HG02943 (cell line): ENCODE results near the gene DDX17.

ENCODE experiments used
- ATAC-seq: cut with Tn5 transposase; IDR thresholded peaks from one replicate; pipeline ENCODE4 v1.9.1; 2021; ENCODE audit warnings: mild to moderate bottlenecking, low read depth, moderate library complexity; ENCODE audit not compliant: unreplicated experiment

The DDX17 gene

GRCh38 chr22:38451864-38452263 lies 54.2 kb downstream of the DDX17 start:
- no peak for ATAC-seq

- ATAC-seq, result no peak
Observed at GRCh38 chr22:38451404-38451803, 54.7 kb downstream of the DDX17 start.

GRCh38 chr22:38450234-38450797 lies 55.8 kb downstream of the DDX17 start:
- no peak for ATAC-seq

- no peak for ATAC-seq
Observed at GRCh38 chr22:38449776-38450175, 56.3 kb downstream of the DDX17 start.

- no peak for ATAC-seq
Observed at GRCh38 chr22:38448945-38449745, 57.0 kb downstream of the DDX17 start.

- no peak for ATAC-seq
Observed at GRCh38 chr22:38446018-38446601, 60.0 kb downstream of the DDX17 start.

- no peak for ATAC-seq
Observed at GRCh38 chr22:38444783-38445182, 61.3 kb downstream of the DDX17 start.

- no peak for ATAC-seq
Observed at GRCh38 chr22:38443628-38444521, 62.2 kb downstream of the DDX17 start.

GRCh38 chr22:38442967-38443627 lies 63.0 kb downstream of the DDX17 start:
- no peak for ATAC-seq

GRCh38 chr22:38441620-38442287 lies 64.4 kb downstream of the DDX17 start:
- ATAC-seq, result no peak

- no peak for ATAC-seq
Observed at GRCh38 chr22:38440747-38441350, 65.3 kb downstream of the DDX17 start.

- no peak for ATAC-seq
Observed at GRCh38 chr22:38437416-38437815, 68.7 kb downstream of the DDX17 start.

- no peak for ATAC-seq
Observed at GRCh38 chr22:38436629-38437395, 69.3 kb downstream of the DDX17 start.

GRCh38 chr22:38435965-38436364 lies 70.1 kb downstream of the DDX17 start:
- no peak for ATAC-seq

- ATAC-seq, result no peak
Observed at GRCh38 chr22:38435010-38435409, 71.1 kb downstream of the DDX17 start.

GRCh38 chr22:38433871-38434270 lies 72.2 kb downstream of the DDX17 start:
- ATAC-seq, result no peak
